Mesenchymal stem cell (in vitro differentiated cells and primary cell): ENCODE measurements around the gene CPNE1.

ENCODE experiments used
- DNase-seq: peaks from one replicate; pipeline ENCODE4 v3.0.0-alpha.2; 2013
- H2AFZ ChIP-seq: one replicate; pipeline ENCODE4 v1.6.1; 2013; ENCODE audit warnings: low read depth, mild to moderate bottlenecking, control low read depth, inconsistent platforms, low read length, moderate library complexity
- H2AK5ac ChIP-seq: 2 replicates; pipeline ENCODE4 v1.6.1; 2013; ENCODE audit warnings: low read length, moderate library complexity, mild to moderate bottlenecking, inconsistent platforms; ENCODE audit not compliant: severe bottlenecking
- H2BK120ac ChIP-seq: one replicate; pipeline ENCODE4 v1.6.1; 2013; ENCODE audit warnings: low read depth, mild to moderate bottlenecking, inconsistent platforms, low read length, moderate library complexity
- H2BK12ac ChIP-seq, 2 experiments: one replicate each; pipeline ENCODE4 v1.6.1; 2013; ENCODE audit warnings: inconsistent platforms in 2 of 2, low read length in 2 of 2, mild to moderate bottlenecking in 2 of 2, moderate library complexity in 2 of 2, control low read depth in 1 of 2
- H2BK15ac ChIP-seq: one replicate; pipeline ENCODE4 v1.6.1; 2013; ENCODE audit warnings: mild to moderate bottlenecking, low read depth, inconsistent platforms; ENCODE audit not compliant: poor library complexity, severe bottlenecking
- H2BK5ac ChIP-seq: 2 replicates; pipeline ENCODE4 v1.6.1; 2013; ENCODE audit warnings: low read depth, mild to moderate bottlenecking, low read length, control low read depth, inconsistent platforms; ENCODE audit not compliant: poor library complexity, severe bottlenecking
- H3K14ac ChIP-seq, 2 experiments: one replicate each; pipeline ENCODE4 v1.6.1; 2013; ENCODE audit warnings: inconsistent platforms in 2 of 2, low read length in 2 of 2, control low read depth in 1 of 2, mild to moderate bottlenecking in 1 of 2, moderate library complexity in 1 of 2
- H3K18ac ChIP-seq, 2 experiments: one replicate each; pipeline ENCODE4 v1.6.1; 2013; ENCODE audit warnings: inconsistent platforms in 2 of 2, low read length in 2 of 2, control low read depth in 1 of 2, low read depth in 1 of 2, mild to moderate bottlenecking in 1 of 2
- H3K23ac ChIP-seq, 2 experiments: one replicate each; pipeline ENCODE4 v1.6.1; 2013; ENCODE audit warnings: inconsistent platforms in 2 of 2, low read length in 2 of 2, mild to moderate bottlenecking in 2 of 2, moderate library complexity in 2 of 2, control low read depth in 1 of 2
- H3K27ac ChIP-seq: 2 replicates; pipeline ENCODE4 v1.5.1; 2013; ENCODE audit warnings: mild to moderate bottlenecking, moderate library complexity, low read length, control low read depth, inconsistent platforms; ENCODE audit not compliant: poor library complexity, severe bottlenecking
- H3K27me3 ChIP-seq, 2 experiments: 2 replicates each; pipeline versions ENCODE4 v1.6.1 to v1.7.0; 2013; ENCODE audit warnings: low read length in 2 of 2, mild to moderate bottlenecking in 2 of 2, moderate library complexity in 2 of 2, control low read depth in 1 of 2, inconsistent platforms in 1 of 2; ENCODE audit not compliant: control insufficient read depth in 1 of 2, insufficient read depth in 1 of 2
- H3K36me3 ChIP-seq, 2 experiments: 2 replicates each; pipeline versions ENCODE4 v1.6.1 to v1.7.0; 2013; ENCODE audit warnings: low read length in 2 of 2, control low read depth in 1 of 2, inconsistent platforms in 1 of 2, low read depth in 1 of 2, mild to moderate bottlenecking in 1 of 2; ENCODE audit not compliant: insufficient read depth in 2 of 2, control insufficient read depth in 1 of 2
- H3K4ac ChIP-seq, 2 experiments: one replicate each; pipeline ENCODE4 v1.6.1; 2013; ENCODE audit warnings: inconsistent platforms in 2 of 2, low read length in 2 of 2, mild to moderate bottlenecking in 2 of 2, moderate library complexity in 2 of 2, control low read depth in 1 of 2, low read depth in 1 of 2
- H3K4me1 ChIP-seq: 2 replicates; pipeline ENCODE4 v1.6.1; 2013; ENCODE audit warnings: low read depth, low read length, control low read depth; ENCODE audit not compliant: control insufficient read depth, insufficient read depth
- H3K4me2 ChIP-seq: 2 replicates; pipeline ENCODE4 v1.6.1; 2013; ENCODE audit warnings: low read length, mild to moderate bottlenecking, inconsistent platforms; ENCODE audit not compliant: poor library complexity, severe bottlenecking
- H3K4me3 ChIP-seq, 2 experiments: 2 replicates each; pipeline versions ENCODE4 v1.5.1 to v1.7.0; 2013; ENCODE audit warnings: low read length in 2 of 2, mild to moderate bottlenecking in 2 of 2, control low read depth in 1 of 2, low read depth in 1 of 2; ENCODE audit not compliant: insufficient read depth in 1 of 2
- H3K79me1 ChIP-seq: replicated peaks from 2 replicates; pipeline ENCODE4 v1.6.1; 2013; ENCODE audit warnings: mild to moderate bottlenecking, control low read depth, low read length, inconsistent platforms; ENCODE audit not compliant: poor library complexity, severe bottlenecking
- H3K9ac ChIP-seq: 2 replicates; pipeline ENCODE4 v1.7.0; 2013; ENCODE audit warnings: mild to moderate bottlenecking, low read length, moderate library complexity
- H3K9me3 ChIP-seq: 2 replicates; pipeline ENCODE4 v1.7.0; 2013; ENCODE audit warnings: mild to moderate bottlenecking, low read length; ENCODE audit not compliant: control insufficient read depth
- H4K8ac ChIP-seq: one replicate; pipeline ENCODE4 v1.6.1; 2013; ENCODE audit warnings: inconsistent platforms, mild to moderate bottlenecking, low read length, moderate library complexity
- H4K91ac ChIP-seq: one replicate; pipeline ENCODE4 v1.6.1; 2013; ENCODE audit warnings: mild to moderate bottlenecking, low read length, inconsistent platforms
- WGBS: methylation state at CpG from one replicate; pipeline ENCODE4 v1.1.7; 2013; ENCODE audit warnings: mixed read lengths; 5-methylcytosine and 5-hydroxymethylcytosine counted together

The CPNE1 gene

GRCh38 chr20:35586751-35587425 is 77.8 kb downstream of the CPNE1 start:
- H2BK120ac ChIP-seq, result no peak overlapping the region
- WGBS, result 91% methylated on average over 5 of the region's 6 CpGs
- no peaks in the 10 kb centered on the region for H3K27me3 ChIP-seq
- no peak overlapping the region for H4K91ac ChIP-seq
- no peak overlapping the region for H3K9ac ChIP-seq
- H2AFZ ChIP-seq, result no peak overlapping the region
- no peak overlapping the region for H3K14ac ChIP-seq
- no peak overlapping the region for H2BK12ac ChIP-seq
- H3K9me3 ChIP-seq, result no peaks in the 10 kb centered on the region
- H3K18ac ChIP-seq, result no peak overlapping the region
- H2AK5ac ChIP-seq, result no peak overlapping the region
- H2BK5ac ChIP-seq, result no peak overlapping the region
- H3K4me2 ChIP-seq, result no peak overlapping the region
- no peak overlapping the region for H4K8ac ChIP-seq
- no peak for DNase-seq
- H2BK15ac ChIP-seq, result no peak overlapping the region
- H3K27ac ChIP-seq, result no peak overlapping the region
- no peak overlapping the region for H3K4ac ChIP-seq
- H3K79me1 ChIP-seq, result no peaks in the 10 kb centered on the region
- peaks cover 2% of the 10 kb centered on the region for H3K4me1 ChIP-seq
- H3K36me3 ChIP-seq, result no peaks in the 10 kb centered on the region
- no peak overlapping the region for H3K23ac ChIP-seq
- H3K4me3 ChIP-seq, result no peak overlapping the region

- no peak overlapping the region for H2AFZ ChIP-seq
- WGBS, result 92% methylated on average over 16 of the region's 18 CpGs
- H3K4ac ChIP-seq, result no peak overlapping the region
- H3K4me1 ChIP-seq, result peaks cover 2% of the 10 kb centered on the region
- no peak for DNase-seq
- no peaks in the 10 kb centered on the region for H3K9me3 ChIP-seq
- H3K36me3 ChIP-seq, result no peaks in the 10 kb centered on the region
- no peak overlapping the region for H2BK120ac ChIP-seq
- no peak overlapping the region for H4K8ac ChIP-seq
- H3K18ac ChIP-seq, result no peak overlapping the region
- H2AK5ac ChIP-seq, result no peak overlapping the region
- no peaks in the 10 kb centered on the region for H3K79me1 ChIP-seq
- no peak overlapping the region for H2BK15ac ChIP-seq
- no peak overlapping the region for H3K23ac ChIP-seq
- no peak overlapping the region for H2BK12ac ChIP-seq
- H2BK5ac ChIP-seq, result no peak overlapping the region
- H3K27me3 ChIP-seq, result peaks cover 0 to 2% of the 10 kb centered on the region in 2 experiments
- no peak overlapping the region for H3K27ac ChIP-seq
- no peak overlapping the region for H3K14ac ChIP-seq
- no peak overlapping the region for H3K4me2 ChIP-seq
- H4K91ac ChIP-seq, result no peak overlapping the region
- H3K9ac ChIP-seq, result no peak overlapping the region
- H3K4me3 ChIP-seq, result no peak overlapping the region
Observed at GRCh38 chr20:35583636-35584560, 80.8 kb downstream of the CPNE1 start.

- no peak overlapping the region for H3K4me2 ChIP-seq
- no peak overlapping the region for H2BK120ac ChIP-seq
- no peaks in the 10 kb centered on the region for H3K9me3 ChIP-seq
- H3K14ac ChIP-seq, result no peak overlapping the region
- 91% methylated on average over 12 of the region's 12 CpGs for WGBS
- H2BK12ac ChIP-seq, result no peak overlapping the region
- no peak overlapping the region for H4K8ac ChIP-seq
- no peak overlapping the region for H3K9ac ChIP-seq
- no peak overlapping the region for H2AFZ ChIP-seq
- no peaks in the 10 kb centered on the region for H3K36me3 ChIP-seq
- no peak overlapping the region for H4K91ac ChIP-seq
- no peak overlapping the region for H2BK15ac ChIP-seq
- H3K27me3 ChIP-seq, result peaks cover 0 to 3% of the 10 kb centered on the region in 2 experiments
- no peak overlapping the region for H3K4me3 ChIP-seq
- H3K23ac ChIP-seq, result no peak overlapping the region
- no peak overlapping the region for H3K4ac ChIP-seq
- no peaks in the 10 kb centered on the region for H3K79me1 ChIP-seq
- H3K18ac ChIP-seq, result no peak overlapping the region
- peaks cover 2% of the 10 kb centered on the region for H3K4me1 ChIP-seq
- no peak for DNase-seq
- no peak overlapping the region for H3K27ac ChIP-seq
- no peak overlapping the region for H2BK5ac ChIP-seq
- no peak overlapping the region for H2AK5ac ChIP-seq
Observed at GRCh38 chr20:35582741-35583404, 81.8 kb downstream of the CPNE1 start.

GRCh38 chr20:35582131-35582530 is 82.6 kb downstream of the CPNE1 start:
- Histone ChIP-seq H3K36me3 (no peaks in the 10 kb centered on the region), H4K8ac (no peak overlapping the region), H3K4me1 (peaks cover 2% of the 10 kb centered on the region), H3K4me3 (no peak overlapping the region), H2BK15ac (no peak overlapping the region), H2BK120ac (no peak overlapping the region), H2BK12ac (no peak overlapping the region), H3K9ac (no peak overlapping the region), H3K4ac (no peak overlapping the region), H3K79me1 (no peaks in the 10 kb centered on the region), H2BK5ac (no peak overlapping the region), H3K14ac (no peak overlapping the region), H3K18ac (no peak overlapping the region), H3K27ac (no peak overlapping the region), H3K9me3 (no peaks in the 10 kb centered on the region), H2AK5ac (no peak overlapping the region), H3K4me2 (no peak overlapping the region), H4K91ac (no peak overlapping the region), H3K27me3 (peaks cover 0 to 4% of the 10 kb centered on the region in 2 experiments), H3K23ac (no peak overlapping the region), H2AFZ (no peak overlapping the region)
- DNase-seq, result no peak
- 89% methylated on average over 7 of the region's 7 CpGs for WGBS
